MV-4-11 (cell line): ENCODE data around the gene CACNA1G.

Experiments used
- DNase-seq: peaks from one replicate; lab custom pipeline; 2025; lab: John Stamatoyannopoulos, UW

CACNA1G gene

DNA sequence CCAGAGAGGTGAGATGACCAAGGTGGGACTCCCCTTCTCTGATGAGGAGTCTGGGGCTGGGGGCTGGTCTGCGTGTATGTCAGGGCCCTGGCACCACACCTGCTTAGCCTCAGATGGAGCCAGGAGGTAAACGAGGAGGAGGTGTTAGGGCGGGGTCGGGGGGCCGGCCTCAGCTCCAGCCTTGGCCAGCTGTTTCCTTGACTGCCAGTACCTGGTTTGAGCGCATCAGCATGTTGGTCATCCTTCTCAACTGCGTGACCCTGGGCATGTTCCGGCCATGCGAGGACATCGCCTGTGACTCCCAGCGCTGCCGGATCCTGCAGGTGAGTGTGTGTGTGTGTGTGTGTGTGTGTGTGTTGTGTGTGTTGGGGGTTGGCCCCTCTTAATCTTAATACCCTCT, 8.1 kb downstream of the CACNA1G start:
- DNase-seq = no peak

DNA sequence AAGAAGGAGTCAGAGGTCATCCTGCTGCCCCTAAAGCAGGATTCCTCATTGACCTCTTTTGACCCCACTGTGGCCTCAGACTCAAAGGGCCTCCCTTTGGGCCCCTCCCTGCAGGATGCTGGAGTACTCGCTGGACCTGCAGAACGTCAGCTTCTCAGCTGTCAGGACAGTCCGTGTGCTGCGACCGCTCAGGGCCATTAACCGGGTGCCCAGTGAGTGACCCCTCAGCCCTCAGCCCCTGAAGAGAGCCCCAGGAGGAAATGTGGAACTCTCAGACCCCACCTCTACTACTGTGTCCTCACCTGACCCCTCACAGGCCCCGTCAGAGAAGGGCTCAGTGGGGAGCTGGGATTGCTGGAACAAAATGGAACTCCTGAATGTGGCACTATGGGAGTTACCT, 9.1 kb downstream of the CACNA1G start:
- DNase-seq = no peak

DNA sequence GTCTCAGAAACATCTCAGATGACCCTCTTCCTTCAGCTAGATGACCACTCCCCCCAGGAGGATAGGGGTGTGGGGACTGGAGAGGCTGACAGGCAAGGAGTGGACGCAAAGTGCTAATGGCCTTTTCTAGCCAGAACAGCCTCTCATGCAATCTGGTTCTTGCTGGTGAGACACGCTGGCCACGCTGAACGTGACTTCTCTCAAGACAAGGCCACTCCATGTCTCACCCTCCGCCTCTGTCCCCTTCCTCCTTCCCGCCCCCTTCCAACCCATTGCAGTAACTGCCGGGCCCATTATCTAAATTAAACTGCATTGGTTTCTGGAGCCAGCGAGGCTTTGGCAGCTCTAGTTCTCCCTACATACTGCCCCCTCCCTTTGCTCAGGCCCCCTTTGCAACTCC, 9.5 kb downstream of the CACNA1G start:
- DNase-seq = no peak

DNA sequence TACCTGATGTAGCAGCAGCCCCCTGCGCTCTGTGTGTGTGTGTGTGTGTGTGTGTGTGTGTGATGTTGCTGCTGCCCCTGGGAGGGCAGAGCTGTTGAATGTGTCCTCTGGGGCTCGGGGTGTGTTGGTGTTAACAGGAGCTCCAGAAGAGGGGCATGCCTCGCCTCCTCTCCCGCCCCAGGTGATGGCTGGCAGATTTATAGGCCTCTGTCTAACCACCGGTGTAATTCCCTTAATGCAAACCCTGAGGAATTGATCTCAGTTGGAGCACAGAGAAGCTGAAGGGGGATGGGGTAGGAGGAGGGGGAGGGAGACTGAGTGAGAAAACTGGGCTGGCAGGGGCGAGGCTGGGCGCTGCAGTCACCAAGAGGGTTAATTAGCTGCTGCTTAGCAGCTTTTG, 10.0 kb downstream of the CACNA1G start:
- no peak for DNase-seq

DNA sequence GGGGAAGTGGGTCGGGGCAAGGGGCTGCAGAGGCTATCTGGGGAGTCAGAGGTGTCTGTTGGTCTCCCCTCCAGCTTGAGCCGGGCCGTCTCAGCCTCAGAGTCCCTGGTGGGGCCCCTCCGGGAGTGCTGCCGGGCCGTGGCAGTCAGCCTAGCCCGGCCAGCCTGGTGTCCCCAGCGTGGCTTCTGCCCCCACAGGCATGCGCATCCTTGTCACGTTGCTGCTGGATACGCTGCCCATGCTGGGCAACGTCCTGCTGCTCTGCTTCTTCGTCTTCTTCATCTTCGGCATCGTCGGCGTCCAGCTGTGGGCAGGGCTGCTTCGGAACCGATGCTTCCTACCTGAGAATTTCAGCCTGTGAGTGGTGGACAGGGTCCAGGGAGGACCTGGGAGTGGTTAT, 11.2 kb downstream of the CACNA1G start:
- no peak for DNase-seq

DNA sequence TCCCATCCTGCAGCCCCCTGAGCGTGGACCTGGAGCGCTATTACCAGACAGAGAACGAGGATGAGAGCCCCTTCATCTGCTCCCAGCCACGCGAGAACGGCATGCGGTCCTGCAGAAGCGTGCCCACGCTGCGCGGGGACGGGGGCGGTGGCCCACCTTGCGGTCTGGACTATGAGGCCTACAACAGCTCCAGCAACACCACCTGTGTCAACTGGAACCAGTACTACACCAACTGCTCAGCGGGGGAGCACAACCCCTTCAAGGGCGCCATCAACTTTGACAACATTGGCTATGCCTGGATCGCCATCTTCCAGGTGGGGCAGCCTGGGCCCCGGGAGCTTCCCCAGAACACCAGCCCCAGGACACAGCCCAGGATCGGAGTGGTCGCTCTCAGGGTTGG, 12.0 kb downstream of the CACNA1G start:
- DNase-seq = no peak

DNA sequence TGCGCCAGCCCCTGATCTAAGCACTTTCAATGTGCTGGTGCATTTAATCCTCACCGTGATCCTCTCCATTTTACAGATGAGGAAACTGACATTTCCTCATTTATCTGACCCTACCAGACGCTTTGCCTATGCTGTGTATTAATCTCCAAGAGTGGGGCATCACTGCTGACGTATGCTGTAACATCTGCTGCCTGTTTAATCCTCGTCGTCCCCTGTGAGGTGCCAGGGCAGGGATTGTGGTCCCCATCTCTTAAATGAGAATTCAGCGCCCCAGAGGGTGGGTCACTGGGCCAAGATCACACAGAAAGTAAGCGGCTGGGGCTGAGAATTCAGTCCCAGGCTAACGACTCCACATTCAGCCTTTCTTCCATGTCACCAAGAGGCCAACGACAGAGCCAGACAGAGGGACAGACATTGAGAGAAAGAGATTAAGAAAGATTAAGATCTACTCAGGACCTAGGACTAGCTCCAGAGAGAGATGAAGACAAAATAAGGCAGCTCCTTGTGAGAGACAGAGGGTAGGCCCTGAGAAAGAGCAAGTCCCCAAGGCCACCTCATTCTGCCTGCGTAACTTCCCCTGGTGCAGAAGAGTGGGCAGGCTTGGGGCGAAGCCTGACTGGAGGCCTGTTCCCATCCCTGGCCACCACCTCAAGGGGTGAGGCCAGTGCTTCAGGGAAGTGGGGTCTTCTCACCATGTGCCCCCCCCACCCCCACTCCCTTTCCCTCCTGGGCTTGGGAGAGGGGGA, 13.5 kb downstream of the CACNA1G start:
- DNase-seq = no peak

DNA sequence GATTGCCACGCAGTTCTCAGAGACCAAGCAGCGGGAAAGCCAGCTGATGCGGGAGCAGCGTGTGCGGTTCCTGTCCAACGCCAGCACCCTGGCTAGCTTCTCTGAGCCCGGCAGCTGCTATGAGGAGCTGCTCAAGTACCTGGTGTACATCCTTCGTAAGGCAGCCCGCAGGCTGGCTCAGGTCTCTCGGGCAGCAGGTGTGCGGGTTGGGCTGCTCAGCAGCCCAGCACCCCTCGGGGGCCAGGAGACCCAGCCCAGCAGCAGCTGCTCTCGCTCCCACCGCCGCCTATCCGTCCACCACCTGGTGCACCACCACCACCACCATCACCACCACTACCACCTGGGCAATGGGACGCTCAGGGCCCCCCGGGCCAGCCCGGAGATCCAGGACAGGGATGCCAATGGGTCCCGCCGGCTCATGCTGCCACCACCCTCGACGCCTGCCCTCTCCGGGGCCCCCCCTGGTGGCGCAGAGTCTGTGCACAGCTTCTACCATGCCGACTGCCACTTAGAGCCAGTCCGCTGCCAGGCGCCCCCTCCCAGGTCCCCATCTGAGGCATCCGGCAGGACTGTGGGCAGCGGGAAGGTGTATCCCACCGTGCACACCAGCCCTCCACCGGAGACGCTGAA, 15.2 kb downstream of the CACNA1G start:
- no peak for DNase-seq

DNA sequence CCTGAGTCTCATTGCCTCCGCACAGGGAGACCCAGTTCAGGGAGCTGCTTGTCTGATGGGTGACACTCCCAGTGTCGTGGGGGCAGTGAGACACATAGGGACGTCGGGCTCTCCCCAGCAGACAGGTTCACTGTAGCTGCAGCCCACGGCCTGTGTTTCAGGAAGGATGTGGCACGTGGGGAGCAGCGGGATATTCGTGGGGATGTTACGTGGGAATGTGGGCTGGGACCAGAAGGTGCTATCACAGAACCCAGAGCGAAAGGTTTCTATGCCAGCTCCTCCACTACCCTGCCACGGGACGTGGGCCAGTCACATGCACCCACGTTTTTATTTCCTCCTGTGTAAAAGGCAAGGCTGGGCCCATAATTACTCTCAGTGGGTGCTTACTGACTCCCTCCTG, 16.3 kb downstream of the CACNA1G start:
- no peak for DNase-seq

DNA sequence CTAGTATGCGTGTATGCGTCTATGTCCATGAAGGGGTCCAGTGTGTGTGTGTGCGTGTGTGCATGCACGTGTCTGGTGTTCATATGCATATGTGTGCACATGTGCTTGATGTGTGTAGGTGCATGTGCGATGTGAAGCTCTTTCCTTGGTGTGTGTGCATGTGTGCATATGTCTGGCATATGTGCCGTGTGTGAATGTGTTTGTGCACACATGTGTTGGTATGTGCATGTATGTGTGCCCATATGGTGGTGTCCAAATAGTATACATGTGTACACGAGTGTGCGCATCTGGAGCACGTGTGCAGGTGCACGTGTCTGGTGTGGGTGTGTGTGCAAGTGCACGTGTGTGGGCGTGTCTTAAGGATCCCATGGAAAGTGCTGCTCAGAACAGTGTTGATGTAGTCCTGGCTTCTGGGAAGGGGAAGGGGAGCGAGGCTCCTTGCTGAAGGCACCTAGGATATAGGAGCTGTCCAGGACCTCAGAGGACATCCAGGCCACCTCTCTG, 17.0 kb downstream of the CACNA1G start:
- no peak for DNase-seq

DNA sequence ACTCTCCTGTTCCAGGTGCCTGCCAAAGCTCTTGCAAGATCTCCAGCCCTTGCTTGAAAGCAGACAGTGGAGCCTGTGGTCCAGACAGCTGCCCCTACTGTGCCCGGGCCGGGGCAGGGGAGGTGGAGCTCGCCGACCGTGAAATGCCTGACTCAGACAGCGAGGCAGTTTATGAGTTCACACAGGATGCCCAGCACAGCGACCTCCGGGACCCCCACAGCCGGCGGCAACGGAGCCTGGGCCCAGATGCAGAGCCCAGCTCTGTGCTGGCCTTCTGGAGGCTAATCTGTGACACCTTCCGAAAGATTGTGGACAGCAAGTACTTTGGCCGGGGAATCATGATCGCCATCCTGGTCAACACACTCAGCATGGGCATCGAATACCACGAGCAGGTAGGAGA, 17.7 kb downstream of the CACNA1G start:
- DNase-seq = no peak

DNA sequence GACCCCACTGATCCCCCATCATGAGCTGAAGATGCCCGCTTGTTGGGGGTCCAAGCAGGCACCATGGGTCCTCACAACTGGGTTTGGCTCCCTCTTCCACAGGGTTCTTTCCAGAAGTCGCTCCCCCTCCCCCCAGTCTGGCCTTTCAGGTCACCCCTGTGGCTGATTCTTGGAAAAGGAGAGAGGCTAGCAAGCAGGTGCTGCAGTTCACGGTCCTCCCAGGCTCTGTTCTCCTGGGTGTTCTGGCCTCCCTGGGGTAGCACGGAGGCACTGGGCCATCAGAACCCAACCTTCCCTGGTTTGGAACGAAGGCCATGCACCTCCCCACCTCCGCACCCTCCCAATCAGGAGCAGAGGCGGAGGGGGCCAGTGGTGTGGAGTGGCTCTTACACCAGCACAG, 18.9 kb downstream of the CACNA1G start:
- DNase-seq = no peak

DNA sequence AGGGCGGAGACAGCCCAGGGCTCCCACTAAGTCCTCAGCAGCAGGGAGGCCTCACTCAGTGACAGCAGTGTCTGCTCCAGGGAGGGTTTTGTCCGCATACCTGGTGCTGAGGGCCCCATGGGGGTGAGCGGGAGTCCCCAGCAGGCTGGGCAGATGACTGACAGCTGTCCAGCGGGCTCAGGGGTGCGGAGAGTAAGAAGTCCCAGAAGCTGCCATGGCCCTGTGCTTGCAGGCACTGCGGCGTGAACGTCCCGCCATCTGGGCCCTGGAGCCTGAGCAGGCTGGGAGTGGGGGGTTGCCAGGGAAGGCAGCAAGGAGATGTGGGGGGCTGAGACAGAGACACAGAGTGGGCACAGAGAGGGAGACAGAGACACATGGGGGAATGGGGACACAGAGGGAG, 20.1 kb downstream of the CACNA1G start:
- DNase-seq = no peak

DNA sequence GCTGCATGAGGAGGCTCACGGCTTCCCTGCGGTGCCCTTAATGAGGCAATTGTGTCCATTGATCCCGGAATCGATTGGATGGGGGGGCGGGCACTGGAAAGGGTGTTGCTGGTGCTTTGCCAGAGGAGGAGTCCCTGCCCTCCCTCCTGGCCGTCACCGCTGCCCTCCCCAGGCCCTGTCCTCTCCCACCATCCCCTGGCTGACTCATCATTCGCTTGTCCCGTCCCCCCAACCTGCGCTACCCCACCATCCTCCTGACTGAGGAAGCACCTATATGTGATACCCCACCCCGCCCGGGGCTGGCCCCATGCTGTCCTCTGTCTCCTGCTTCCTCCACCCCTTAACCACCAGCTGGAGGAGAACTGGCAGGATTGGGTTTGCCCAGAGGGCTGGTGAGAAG, 20.8 kb downstream of the CACNA1G start:
- no peak for DNase-seq

DNA sequence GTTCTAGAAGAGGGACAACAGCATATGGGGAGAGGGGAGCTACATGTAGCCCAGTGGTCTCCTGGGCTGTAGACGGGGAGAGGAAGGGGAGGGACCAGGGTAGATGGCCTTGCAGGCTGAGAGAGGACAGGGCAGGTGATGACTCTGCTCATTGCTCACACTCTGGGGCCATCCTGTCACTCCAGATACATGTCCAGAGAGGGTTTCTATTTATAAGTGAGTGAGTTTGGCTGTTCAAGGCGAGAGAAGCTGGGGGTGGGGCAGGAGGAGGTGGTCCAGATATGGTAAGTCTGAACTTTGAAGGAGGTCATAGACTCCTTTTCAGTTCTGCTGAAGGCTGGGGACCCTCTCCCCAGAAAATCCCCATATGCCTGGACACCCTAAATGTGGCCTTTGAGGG, 22.2 kb downstream of the CACNA1G start:
- no peak for DNase-seq

DNA sequence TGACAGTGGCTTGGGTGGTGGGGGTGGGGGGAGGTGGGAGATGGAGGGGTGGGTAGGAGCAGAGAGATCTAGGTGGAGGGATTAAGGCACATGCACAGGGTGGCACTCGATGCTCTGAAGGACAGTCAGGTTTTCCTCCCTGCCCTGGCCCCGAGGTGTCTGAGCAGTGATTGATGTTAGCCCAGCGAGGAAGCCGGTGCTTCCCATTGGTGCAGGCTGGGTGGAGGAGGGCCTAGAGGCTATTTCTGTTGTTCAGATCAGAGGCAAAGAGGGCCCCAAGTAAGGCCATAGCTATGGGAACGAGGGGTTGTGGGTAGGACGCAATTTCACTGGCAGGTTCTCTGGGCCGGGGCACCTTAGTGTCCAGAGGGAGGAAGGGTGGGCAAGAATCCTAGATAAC, 23.1 kb downstream of the CACNA1G start:
- DNase-seq = no peak

DNA sequence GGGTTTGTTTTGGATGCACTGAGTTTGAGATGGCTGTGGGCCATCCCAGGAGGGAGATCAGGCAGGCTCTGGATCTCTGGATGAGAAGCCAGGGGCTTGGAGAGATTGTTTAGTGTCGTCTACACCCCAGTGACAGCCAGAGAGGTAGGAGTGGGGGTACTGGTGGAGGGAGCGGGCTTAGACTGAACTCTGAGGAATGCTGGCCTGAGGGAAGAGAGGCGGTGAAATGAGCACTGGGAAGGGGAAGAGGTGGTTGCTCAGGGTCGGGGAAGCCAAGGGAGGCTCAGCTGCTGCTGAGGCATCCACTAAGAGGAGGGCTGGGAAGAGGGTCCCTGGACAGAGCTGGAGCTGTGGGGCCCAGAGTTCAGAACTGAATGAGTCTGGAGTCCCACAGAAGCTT, 23.6 kb downstream of the CACNA1G start:
- no peak for DNase-seq

DNA sequence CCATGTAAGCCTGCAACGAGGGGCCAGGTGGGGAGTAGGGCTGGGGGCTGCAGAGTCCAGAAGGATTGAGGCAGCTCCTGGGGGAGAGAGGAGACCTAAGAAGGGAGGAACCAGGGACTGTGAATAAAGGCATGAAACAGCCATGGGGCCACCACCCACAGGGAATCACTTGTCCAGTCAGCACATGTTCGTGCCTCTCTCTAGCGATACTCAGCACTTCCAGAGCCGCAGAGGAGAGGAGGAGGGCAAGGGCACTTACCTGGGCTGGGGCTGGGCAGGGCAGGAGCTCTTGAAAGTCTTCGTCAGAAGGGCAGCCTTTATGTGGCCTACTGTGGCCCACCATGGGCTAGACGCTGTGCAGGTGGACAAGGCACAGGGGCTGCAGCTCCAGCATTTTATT, 24.2 kb downstream of the CACNA1G start:
- no peak for DNase-seq

DNA sequence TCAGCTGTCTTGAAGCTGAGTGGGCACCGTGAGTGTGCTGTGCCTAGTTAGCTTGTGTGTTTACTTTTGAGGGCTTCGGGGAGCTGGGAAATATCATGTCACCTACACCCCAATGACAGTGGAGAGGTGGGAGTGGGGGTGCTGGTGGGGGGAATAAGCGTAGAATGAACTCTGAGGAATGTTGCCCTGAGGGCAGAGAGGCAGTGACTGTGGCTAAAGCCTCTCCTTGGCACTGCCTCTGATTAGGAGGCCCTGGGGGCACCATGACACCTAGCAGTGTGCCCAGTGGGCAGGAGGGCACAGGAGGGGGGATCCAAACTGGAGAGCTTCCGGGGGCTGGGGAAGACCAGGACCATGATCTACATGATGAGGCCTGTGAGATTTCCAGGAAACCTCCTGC, 24.8 kb downstream of the CACNA1G start:
- no peak for DNase-seq

DNA sequence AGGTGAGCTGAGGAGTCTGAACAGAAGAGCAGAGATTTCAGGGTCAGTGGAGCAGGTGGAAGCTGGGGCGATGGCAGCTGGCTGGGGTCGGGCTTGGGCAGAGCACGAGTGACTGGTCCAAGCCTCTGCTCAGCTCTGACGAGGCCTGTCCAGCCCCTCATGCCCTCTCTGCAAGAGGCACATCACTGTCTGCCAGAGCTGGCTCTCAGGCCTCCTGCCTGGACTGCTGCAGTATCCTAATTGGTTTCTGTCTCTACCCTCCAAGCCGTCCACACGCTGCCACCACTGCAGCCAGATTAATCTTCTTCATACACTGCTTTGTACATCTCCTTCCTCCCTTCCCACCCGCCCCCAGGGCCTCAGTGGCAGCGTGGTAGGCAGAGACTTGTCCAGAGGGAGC, 25.4 kb downstream of the CACNA1G start:
- no peak for DNase-seq

DNA sequence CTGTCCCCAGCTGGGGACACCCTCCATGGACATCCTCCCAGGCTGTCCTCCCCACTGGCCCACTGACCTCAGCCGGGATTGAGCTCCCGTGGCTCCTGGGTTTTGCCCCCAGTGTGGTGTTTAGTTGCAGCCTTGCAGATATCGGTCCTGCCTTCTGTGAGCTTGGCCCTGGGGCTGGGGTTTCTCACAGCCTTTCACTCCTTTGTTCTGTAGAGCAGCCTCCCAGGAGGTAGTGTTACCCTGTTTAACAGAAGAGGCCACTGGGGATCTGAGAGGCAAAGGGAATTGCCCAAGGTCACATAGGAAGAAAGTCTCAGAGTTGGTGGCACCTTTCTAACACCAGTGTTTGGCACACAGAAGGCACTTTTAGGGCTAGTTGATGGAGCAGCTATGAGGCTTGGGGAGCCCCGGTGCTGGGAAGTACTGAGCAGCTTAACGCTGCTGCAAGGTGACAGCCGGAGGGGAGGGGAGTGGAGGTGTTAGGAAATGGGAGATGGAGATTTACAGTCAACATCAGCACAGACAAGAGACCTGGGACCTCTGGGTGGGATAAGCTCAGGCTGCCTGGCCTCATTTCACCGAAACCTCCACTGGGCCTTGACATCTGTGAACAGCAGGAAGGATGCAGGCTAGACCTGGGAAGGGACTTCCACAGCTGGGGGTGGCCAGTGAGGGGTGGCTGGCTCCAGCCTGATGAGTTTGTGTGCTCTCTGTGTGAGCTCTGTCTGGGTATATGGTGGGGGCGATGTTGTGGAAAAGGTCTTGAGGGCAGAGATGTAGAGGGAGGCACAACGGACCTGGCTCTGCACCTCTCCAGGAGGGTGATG, 26.1 kb downstream of the CACNA1G start:
- no peak for DNase-seq

DNA sequence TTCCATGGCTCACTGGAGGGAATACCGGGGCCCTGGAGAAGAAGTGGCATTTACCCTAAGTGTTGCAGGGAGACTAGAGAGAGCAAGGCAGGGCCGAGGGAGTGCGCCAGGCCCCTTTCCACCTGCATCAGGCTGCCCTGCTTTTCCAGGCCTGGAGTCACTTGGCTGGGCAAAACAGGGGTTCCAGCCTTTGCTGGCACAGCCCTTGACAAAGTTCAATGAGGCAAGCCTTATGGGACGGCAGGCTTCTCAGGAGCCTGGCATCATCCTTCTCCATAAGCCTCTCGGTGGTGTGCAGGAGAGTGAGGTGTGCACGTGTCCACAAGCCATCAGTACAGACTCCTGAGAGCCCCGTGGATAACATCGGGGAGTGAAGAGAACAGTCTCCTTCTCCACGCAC, 27.1 kb downstream of the CACNA1G start:
- DNase-seq = no peak
